ENCODE data around the gene CCL13. TPM values are rescaled to one million over a fixed set of nuclear protein-coding genes. Genes with fewer than 3 reads are reported as not detected.

The CCL13 gene
- total RNA-seq, 2 donors from 2014 or later = not detected

- H3K36me3 ChIP-seq (ENCODE audit: control insufficient read depth, insufficient read depth, low read length) = no peaks in the 10 kb centered on the region
- WGBS, 2 experiments (ENCODE audit: insufficient coverage in 1 of 2, insufficient read length in 1 of 2) = 80 to 84% methylated on average over 2 of the region's 2 CpGs
Observed at GRCh38 chr17:34357398-34357797, 1.1 kb downstream of the CCL13 start.

GRCh38 chr17:34358631-34359030, 2.4 kb downstream of the CCL13 start:
- Mint-ChIP-seq H3K27ac (no peak overlapping the region), H3K9me3 (peaks cover 4% of the 10 kb centered on the region), H3K4me1 (no peaks in the 10 kb centered on the region), H3K36me3 (ENCODE audit: low read depth) (no peaks in the 10 kb centered on the region), H3K27me3 (ENCODE audit: insufficient read depth) (peaks cover 18% of the 10 kb centered on the region), H3K4me3 (no peak overlapping the region)
- Histone ChIP-seq H3K27ac (ENCODE audit: low read depth, low read length) (no peak overlapping the region), H3K9ac (ENCODE audit: extremely low read depth, low read length, poor library complexity, severe bottlenecking) (no peak overlapping the region), H3K27me3 (ENCODE audit: control insufficient read depth, insufficient read depth, low read length, poor library complexity, severe bottlenecking) (no peaks in the 10 kb centered on the region), H3K36me3 (ENCODE audit: control insufficient read depth, insufficient read depth, low read length) (no peaks in the 10 kb centered on the region), H3K9me3 (ENCODE audit: control insufficient read depth, low read length) (no peaks in the 10 kb centered on the region), H3K4me1 (ENCODE audit: control insufficient read depth, insufficient read depth, low read length) (no peaks in the 10 kb centered on the region), H3K4me3 (ENCODE audit: low read length) (no peak overlapping the region)
- no peak for TF ChIP-seq CTCF (conservative IDR thresholded peaks at IDR 0.05)
- DNase-seq = no peak
- 93% methylated on average over 3 of the region's 3 CpGs; no CpG with 5 or more reads in 1 of the 2 experiments for WGBS, 2 experiments (ENCODE audit: insufficient coverage in 1 of 2, insufficient read length in 1 of 2)

More at GRCh38 chr17:34357398-34357797, 1.1 kb downstream of the CCL13 start:
- no peak overlapping the region for H3K27ac Mint-ChIP-seq
- peaks cover 12% of the 10 kb centered on the region for H3K27me3 Mint-ChIP-seq (ENCODE audit: insufficient read depth)
- H3K4me1 Mint-ChIP-seq = no peaks in the 10 kb centered on the region
- peaks cover 10% of the 10 kb centered on the region for H3K9me3 Mint-ChIP-seq
- Histone ChIP-seq H3K27ac (ENCODE audit: low read depth, low read length) (no peak overlapping the region), H3K4me1 (ENCODE audit: control insufficient read depth, insufficient read depth, low read length) (no peaks in the 10 kb centered on the region), H3K9ac (ENCODE audit: extremely low read depth, low read length, poor library complexity, severe bottlenecking) (no peak overlapping the region), H3K27me3 (ENCODE audit: control insufficient read depth, insufficient read depth, low read length, poor library complexity, severe bottlenecking) (no peaks in the 10 kb centered on the region), H3K4me3 (ENCODE audit: low read length) (no peak overlapping the region), H3K9me3 (ENCODE audit: control insufficient read depth, low read length) (no peaks in the 10 kb centered on the region)
- DNase-seq = peak; percentile 88
- no peak overlapping the region for H3K4me3 Mint-ChIP-seq
- peak; percentile 65 for TF ChIP-seq CTCF (conservative IDR thresholded peaks at IDR 0.05)
- no peaks in the 10 kb centered on the region for H3K36me3 Mint-ChIP-seq (ENCODE audit: low read depth)

- Histone ChIP-seq H3K9me3 (ENCODE audit: control insufficient read depth, low read length) (no peaks in the 10 kb centered on the region), H3K4me1 (ENCODE audit: control insufficient read depth, insufficient read depth, low read length) (no peaks in the 10 kb centered on the region), H3K27ac (ENCODE audit: low read depth, low read length) (no peak overlapping the region), H3K36me3 (ENCODE audit: control insufficient read depth, insufficient read depth, low read length) (no peaks in the 10 kb centered on the region), H3K27me3 (ENCODE audit: control insufficient read depth, insufficient read depth, low read length, poor library complexity, severe bottlenecking) (peaks cover 4% of the 10 kb centered on the region), H3K9ac (ENCODE audit: extremely low read depth, low read length, poor library complexity, severe bottlenecking) (no peak overlapping the region), H3K4me3 (ENCODE audit: low read length) (no peak overlapping the region)
- Mint-ChIP-seq H3K36me3 (ENCODE audit: low read depth) (no peaks in the 10 kb centered on the region), H3K4me3 (no peak overlapping the region), H3K27ac (no peak overlapping the region), H3K9me3 (no peaks in the 10 kb centered on the region), H3K4me1 (no peaks in the 10 kb centered on the region), H3K27me3 (ENCODE audit: insufficient read depth) (peaks cover 18% of the 10 kb centered on the region)
- no peak for TF ChIP-seq CTCF (conservative IDR thresholded peaks at IDR 0.05)
- WGBS, 2 experiments (ENCODE audit: insufficient coverage in 1 of 2, insufficient read length in 1 of 2) = 93 to 96% methylated on average over 4 to 8 of the region's 11 CpGs
- peak; percentile 42 for DNase-seq
Observed at GRCh38 chr17:34360601-34361270, 4.5 kb downstream of the CCL13 start.
